ENCODE measurements around the gene GNAI2. TPM values are rescaled to one million over a fixed set of nuclear protein-coding genes. Genes with fewer than 3 reads are reported as not detected.

The GNAI2 gene
- total RNA-seq, 4 donors from 2014 or later, result 71.8 to 178 (median 98.4) TPM

- Histone ChIP-seq H3K4me1 (peaks cover 0 to 20% (median 0%) of the 10 kb centered on the region in 4 donors), H3K4me3 (no peak overlapping the region), H3K9me3 (no peaks in the 10 kb centered on the region), H3K27ac (peak overlapping the region in 1 of 4 donors; percentile 49), H3K27me3 (no peaks in the 10 kb centered on the region), H3K36me3 (no peaks in the 10 kb centered on the region)
- TF ChIP-seq CTCF (IDR thresholded peaks at IDR 0.05) (no peak), POLR2A (IDR thresholded peaks at IDR 0.05) (no peak)
- no peak for DNase-seq
These were observed 6.5 kb upstream of the GNAI2 start for GRCh38 chr3:50229490-50229889.

GRCh38 chr3:50230104-50230793, 5.8 kb upstream of the GNAI2 start:
- no peak for TF ChIP-seq POLR2A (IDR thresholded peaks at IDR 0.05)
- no peak for TF ChIP-seq CTCF (IDR thresholded peaks at IDR 0.05)
- Histone ChIP-seq H3K36me3 (no peaks in the 10 kb centered on the region), H3K27ac (peak overlapping the region in 2 of 4 donors; percentile 19 to 49), H3K4me3 (no peak overlapping the region), H3K27me3 (no peaks in the 10 kb centered on the region), H3K4me1 (peaks cover 0 to 25% (median 3%) of the 10 kb centered on the region in 4 donors), H3K9me3 (no peaks in the 10 kb centered on the region)
- DNase-seq, result no peak

- Histone ChIP-seq H3K4me1 (peaks cover 0 to 27% (median 5%) of the 10 kb centered on the region in 4 donors), H3K27me3 (no peaks in the 10 kb centered on the region), H3K27ac (peak overlapping the region in 2 of 4 donors; percentile 19 to 49), H3K36me3 (no peaks in the 10 kb centered on the region), H3K4me3 (no peak overlapping the region), H3K9me3 (no peaks in the 10 kb centered on the region)
- TF ChIP-seq CTCF (IDR thresholded peaks at IDR 0.05) (no peak), POLR2A (IDR thresholded peaks at IDR 0.05) (no peak)
- no peak for DNase-seq
These were observed 5.2 kb upstream of the GNAI2 start for GRCh38 chr3:50230794-50231125.

GRCh38 chr3:50231581-50231980, 4.4 kb upstream of the GNAI2 start:
- H3K4me1 ChIP-seq, result peaks cover 0 to 22% (median 5%) of the 10 kb centered on the region in 4 donors
- no peaks in the 10 kb centered on the region for H3K9me3 ChIP-seq
- H3K4me3 ChIP-seq, result no peak overlapping the region
- no peak for DNase-seq
- no peaks in the 10 kb centered on the region for H3K27me3 ChIP-seq
- no peak overlapping the region for H3K27ac ChIP-seq
- no peaks in the 10 kb centered on the region for H3K36me3 ChIP-seq
- TF ChIP-seq POLR2A (IDR thresholded peaks at IDR 0.05) (no peak), CTCF (IDR thresholded peaks at IDR 0.05) (no peak)

- no peaks in the 10 kb centered on the region for H3K9me3 ChIP-seq
- TF ChIP-seq CTCF (IDR thresholded peaks at IDR 0.05) (no peak), POLR2A (IDR thresholded peaks at IDR 0.05) (no peak)
- no peaks in the 10 kb centered on the region for H3K27me3 ChIP-seq
These were observed 3.7 kb upstream of the GNAI2 start for GRCh38 chr3:50232303-50232702.

More at GRCh38 chr3:50232303-50232702, 3.7 kb upstream of the GNAI2 start:
- DNase-seq, result no peak
- Histone ChIP-seq H3K4me3 (no peak overlapping the region), H3K36me3 (no peaks in the 10 kb centered on the region), H3K4me1 (peaks cover 0 to 20% (median 5%) of the 10 kb centered on the region in 4 donors), H3K27ac (no peak overlapping the region)

Measured in Peyer's patch (tissue), 4 donors.